Measurements from ENCODE around the gene SPEN. TPM values are rescaled to one million over a fixed set of nuclear protein-coding genes. Genes with fewer than 3 reads are reported as not detected.
A peak's percentile ranks its signal among the peaks of the same experiment; 100 is the strongest.

Gene SPEN
- total and polyA plus RNA-seq, 2 of the 13 experiments (the other 11 are each of a cell fraction or from before 2014, with no cell fraction given), result 4.8 to 14.0 TPM

DNA sequence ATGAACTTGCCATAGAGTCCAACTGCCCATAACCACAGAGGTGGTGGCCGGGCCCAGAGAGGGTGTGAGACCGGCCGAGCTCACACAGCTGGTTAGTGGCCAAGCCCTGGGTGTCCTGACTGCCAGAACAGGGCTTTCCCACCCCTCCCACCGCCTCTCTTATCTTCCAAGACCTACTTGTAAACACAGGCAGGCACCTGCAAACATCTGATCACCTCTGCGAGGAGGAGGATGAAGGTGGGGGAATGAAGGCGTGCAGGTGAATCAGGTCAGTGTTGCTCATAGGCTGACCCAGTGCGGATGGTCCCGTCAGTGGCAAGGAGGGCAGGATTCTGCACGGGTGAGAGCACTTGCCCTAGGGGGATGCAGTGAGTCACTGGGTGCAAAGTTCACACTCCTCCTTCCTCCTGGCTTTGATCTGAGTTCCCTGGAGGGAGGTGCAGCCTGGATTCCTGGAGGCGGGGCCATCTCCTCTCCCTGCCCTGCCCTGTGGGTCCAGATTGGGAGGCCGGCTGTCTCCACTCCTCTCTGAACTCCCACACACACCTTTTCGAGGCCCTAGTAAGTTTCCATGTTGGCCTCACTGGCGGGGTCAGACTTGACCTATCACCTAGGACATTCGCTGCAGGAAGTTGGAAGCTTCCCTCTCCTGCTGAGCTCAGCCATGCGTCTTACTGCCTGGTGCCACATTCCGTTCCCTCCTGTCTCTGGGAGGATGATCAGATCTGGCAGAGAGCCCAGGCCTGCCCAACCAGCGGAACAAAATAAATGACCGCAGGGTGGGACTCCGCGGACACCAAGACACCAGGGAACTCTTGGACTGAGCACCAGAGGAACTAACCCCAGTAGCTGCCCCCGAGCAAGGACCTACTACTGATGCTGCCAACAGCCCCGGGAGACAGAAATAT is 47.3 kb upstream of the SPEN start (continued):
- TF ChIP-seq, protein P1, sequence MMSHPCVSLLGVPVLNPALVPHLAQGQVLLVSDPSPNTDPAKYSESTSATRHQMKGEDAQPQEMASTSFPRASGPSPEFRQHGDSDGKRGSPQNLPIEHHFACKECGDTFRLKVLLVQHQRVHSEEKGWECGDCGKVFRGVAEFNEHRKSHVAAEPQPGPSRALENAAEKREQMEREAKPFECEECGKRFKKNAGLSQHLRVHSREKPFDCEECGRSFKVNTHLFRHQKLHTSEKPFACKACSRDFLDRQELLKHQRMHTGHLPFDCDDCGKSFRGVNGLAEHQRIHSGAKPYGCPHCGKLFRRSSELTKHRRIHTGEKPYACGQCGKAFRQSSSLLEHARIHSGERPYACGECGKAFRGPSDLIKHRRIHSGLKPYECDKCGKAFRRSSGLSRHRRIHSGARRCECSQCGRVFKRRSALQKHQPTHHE (CRISPR knock-in tag; IDR thresholded peaks at IDR 0.05; ENCODE audit: borderline replicate concordance), result 0 out of 2 replicates have a peak, but pooled peaks have one; percentile 24
- peak; percentile 63 for TF ChIP-seq GATAD1 (CRISPR knock-in tag; IDR thresholded peaks at IDR 0.05)
- TF ChIP-seq, protein P2, sequence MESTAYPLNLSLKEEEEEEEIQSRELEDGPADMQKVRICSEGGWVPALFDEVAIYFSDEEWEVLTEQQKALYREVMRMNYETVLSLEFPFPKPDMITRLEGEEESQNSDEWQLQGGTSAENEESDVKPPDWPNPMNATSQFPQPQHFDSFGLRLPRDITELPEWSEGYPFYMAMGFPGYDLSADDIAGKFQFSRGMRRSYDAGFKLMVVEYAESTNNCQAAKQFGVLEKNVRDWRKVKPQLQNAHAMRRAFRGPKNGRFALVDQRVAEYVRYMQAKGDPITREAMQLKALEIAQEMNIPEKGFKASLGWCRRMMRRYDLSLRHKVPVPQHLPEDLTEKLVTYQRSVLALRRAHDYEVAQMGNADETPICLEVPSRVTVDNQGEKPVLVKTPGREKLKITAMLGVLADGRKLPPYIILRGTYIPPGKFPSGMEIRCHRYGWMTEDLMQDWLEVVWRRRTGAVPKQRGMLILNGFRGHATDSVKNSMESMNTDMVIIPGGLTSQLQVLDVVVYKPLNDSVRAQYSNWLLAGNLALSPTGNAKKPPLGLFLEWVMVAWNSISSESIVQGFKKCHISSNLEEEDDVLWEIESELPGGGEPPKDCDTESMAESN (CRISPR knock-in tag; conservative IDR thresholded peaks at IDR 0.05), result no peak
- TF ChIP-seq FOSL1 (CRISPR knock-in tag; IDR thresholded peaks at IDR 0.05; ENCODE audit: borderline replicate concordance), result peak; percentile 91
- TF ChIP-seq, protein P3, sequence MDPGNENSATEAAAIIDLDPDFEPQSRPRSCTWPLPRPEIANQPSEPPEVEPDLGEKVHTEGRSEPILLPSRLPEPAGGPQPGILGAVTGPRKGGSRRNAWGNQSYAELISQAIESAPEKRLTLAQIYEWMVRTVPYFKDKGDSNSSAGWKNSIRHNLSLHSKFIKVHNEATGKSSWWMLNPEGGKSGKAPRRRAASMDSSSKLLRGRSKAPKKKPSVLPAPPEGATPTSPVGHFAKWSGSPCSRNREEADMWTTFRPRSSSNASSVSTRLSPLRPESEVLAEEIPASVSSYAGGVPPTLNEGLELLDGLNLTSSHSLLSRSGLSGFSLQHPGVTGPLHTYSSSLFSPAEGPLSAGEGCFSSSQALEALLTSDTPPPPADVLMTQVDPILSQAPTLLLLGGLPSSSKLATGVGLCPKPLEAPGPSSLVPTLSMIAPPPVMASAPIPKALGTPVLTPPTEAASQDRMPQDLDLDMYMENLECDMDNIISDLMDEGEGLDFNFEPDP (CRISPR knock-in tag; conservative IDR thresholded peaks at IDR 0.05), result no peak
- 0 out of 2 replicates have a peak, but pooled peaks have one; percentile 5 for TF ChIP-seq ATF7 (IDR thresholded peaks at IDR 0.05)
- peak; percentile 83 for TF ChIP-seq ATF7 (CRISPR knock-in tag; IDR thresholded peaks at IDR 0.05)
- peak; percentile 6; the same call in 1 of the 2 replicates for TF ChIP-seq KMT2B (CRISPR knock-in tag; IDR thresholded peaks at IDR 0.05)
- TF ChIP-seq, protein P4, sequence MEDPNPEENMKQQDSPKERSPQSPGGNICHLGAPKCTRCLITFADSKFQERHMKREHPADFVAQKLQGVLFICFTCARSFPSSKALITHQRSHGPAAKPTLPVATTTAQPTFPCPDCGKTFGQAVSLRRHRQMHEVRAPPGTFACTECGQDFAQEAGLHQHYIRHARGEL (CRISPR knock-in tag; IDR thresholded peaks at IDR 0.05), result no peak
- TF ChIP-seq ZNF629 (CRISPR knock-in tag; conservative IDR thresholded peaks at IDR 0.05), result no peak
- no peak; the same call in 1 of the 2 replicates for TF ChIP-seq GATA4 (IDR thresholded peaks at IDR 0.05; ENCODE audit: borderline replicate concordance, low read depth)
- TF ChIP-seq ZNF292 (CRISPR knock-in tag; IDR thresholded peaks at IDR 0.05; ENCODE audit: borderline replicate concordance, low read depth), result peak; percentile 81
- TF ChIP-seq SRSF1 (optimal IDR thresholded peaks at IDR 0.05; ENCODE audit: low read depth, low read length), result no peak
- TF ChIP-seq ZFP82 (CRISPR knock-in tag; IDR thresholded peaks at IDR 0.05; ENCODE audit: borderline replicate concordance), result peak; percentile 55; the same call in 1 of the 2 replicates
- TF ChIP-seq, protein P5, sequence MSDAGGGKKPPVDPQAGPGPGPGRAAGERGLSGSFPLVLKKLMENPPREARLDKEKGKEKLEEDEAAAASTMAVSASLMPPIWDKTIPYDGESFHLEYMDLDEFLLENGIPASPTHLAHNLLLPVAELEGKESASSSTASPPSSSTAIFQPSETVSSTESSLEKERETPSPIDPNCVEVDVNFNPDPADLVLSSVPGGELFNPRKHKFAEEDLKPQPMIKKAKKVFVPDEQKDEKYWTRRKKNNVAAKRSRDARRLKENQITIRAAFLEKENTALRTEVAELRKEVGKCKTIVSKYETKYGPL (CRISPR knock-in tag; IDR thresholded peaks at IDR 0.05), result no peak
- TF ChIP-seq, protein P6, sequence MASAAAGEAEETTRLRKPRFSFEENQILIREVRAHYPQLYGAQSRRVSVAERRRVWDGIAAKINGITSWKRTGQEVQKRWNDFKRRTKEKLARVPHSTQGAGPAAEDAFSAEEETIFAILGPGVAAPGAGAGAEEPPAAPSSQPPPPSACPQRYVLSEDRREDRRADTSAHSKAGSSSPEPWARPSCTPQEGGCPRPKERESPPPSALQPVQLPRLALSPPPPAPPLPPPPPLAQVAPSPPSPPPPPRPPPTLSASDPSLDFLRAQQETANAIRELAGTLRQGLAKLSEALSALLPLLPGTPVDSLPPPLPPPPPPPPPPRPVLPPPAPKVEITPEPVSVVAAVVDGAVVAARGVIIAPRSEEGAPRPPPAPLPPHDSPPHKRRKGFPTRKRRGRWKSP (CRISPR knock-in tag; IDR thresholded peaks at IDR 0.05), result no peak
